Renal cortical epithelial cell (primary cell): Measurements from ENCODE around the gene PTOV1. TPM values are rescaled to one million over a fixed set of nuclear protein-coding genes. Genes with fewer than 3 reads are reported as not detected.

Source experiments
- DNase-seq: peaks from one replicate; pipeline ENCODE4 v3.0.0-alpha.2; 2011; ENCODE audit warnings: low read depth
- total RNA-seq: library from RNA; depleted of rRNA; stranded (reverse); fragments of >200 nt; gene quantifications from 2 replicates; pipeline ENCODE4 v1.2.3, GENCODE V29; 2014

Gene PTOV1
- total RNA-seq, 1 donor from 2014 or later: 106 TPM

GRCh38 chr19:49843265-49843664, 7.7 kb upstream of the PTOV1 start:
- DNase-seq: no peak

GRCh38 chr19:49844138-49845095, 6.5 kb upstream of the PTOV1 start:
- DNase-seq: peak; percentile 65

- DNase-seq: no peak
Measured at GRCh38 chr19:49845414-49845813, 5.5 kb upstream of the PTOV1 start.

GRCh38 chr19:49846408-49846807, 4.6 kb upstream of the PTOV1 start:
- DNase-seq: no peak

GRCh38 chr19:49847731-49848696, 2.9 kb upstream of the PTOV1 start:
- peak; percentile 94 for DNase-seq

- peak; percentile 16 for DNase-seq
Measured at GRCh38 chr19:49848938-49849337, 2.0 kb upstream of the PTOV1 start.

- no peak for DNase-seq
Measured at GRCh38 chr19:49849433-49850220, 1.3 kb upstream of the PTOV1 start.

GRCh38 chr19:49850221-49850486, 805 bp upstream of the PTOV1 start:
- no peak for DNase-seq

GRCh38 chr19:49851456-49852259, 699 bp downstream of the PTOV1 start:
- no peak for DNase-seq

GRCh38 chr19:49852631-49853126, 1.7 kb downstream of the PTOV1 start:
- DNase-seq: no peak

GRCh38 chr19:49853852-49854377, 3.0 kb downstream of the PTOV1 start:
- DNase-seq: no peak

- DNase-seq: no peak
Measured at GRCh38 chr19:49854378-49855263, 3.7 kb downstream of the PTOV1 start.

GRCh38 chr19:49855277-49855675, 4.3 kb downstream of the PTOV1 start:
- no peak for DNase-seq

- DNase-seq: no peak
Measured at GRCh38 chr19:49855676-49856573, 5.0 kb downstream of the PTOV1 start.

GRCh38 chr19:49856574-49857021, 5.6 kb downstream of the PTOV1 start:
- DNase-seq: no peak

GRCh38 chr19:49857061-49857837, 6.3 kb downstream of the PTOV1 start:
- DNase-seq: no peak

GRCh38 chr19:49857838-49858087, 6.8 kb downstream of the PTOV1 start:
- DNase-seq: no peak
